GM13976 (cell line): Measurements from ENCODE around the gene ELOVL5.

ENCODE experiments used
- DNase-seq: peaks from one replicate; pipeline ENCODE4 v3.0.0; 2012; ENCODE audit warnings: low spot score
- in situ Hi-C: fragments of 300-500 bp; cut with MboI; formaldehyde crosslinking; loops from one replicate; pipeline ENCODE4 v1.12.0; 2022; ENCODE audit warnings: low sequenced_read_pairs, mixed read lengths, inconsistent platforms; ENCODE audit not compliant: unreplicated experiment
- TF ChIP-seq, protein P1 (sequence below): IDR thresholded peaks from 2 replicates; pipeline ENCODE4 v1.5.1; 2012; ENCODE audit warnings: borderline replicate concordance, mild to moderate bottlenecking; ENCODE audit not compliant: insufficient read depth; ENCODE audit errors: extremely low read depth, missing control alignments, control extremely low read depth

The ELOVL5 gene

GRCh38 chr6:53316142-53316541 is 32.6 kb downstream of the ELOVL5 start:
- no peak for DNase-seq
- in situ Hi-C loops, result no loop called here
- TF ChIP-seq, protein P1, sequence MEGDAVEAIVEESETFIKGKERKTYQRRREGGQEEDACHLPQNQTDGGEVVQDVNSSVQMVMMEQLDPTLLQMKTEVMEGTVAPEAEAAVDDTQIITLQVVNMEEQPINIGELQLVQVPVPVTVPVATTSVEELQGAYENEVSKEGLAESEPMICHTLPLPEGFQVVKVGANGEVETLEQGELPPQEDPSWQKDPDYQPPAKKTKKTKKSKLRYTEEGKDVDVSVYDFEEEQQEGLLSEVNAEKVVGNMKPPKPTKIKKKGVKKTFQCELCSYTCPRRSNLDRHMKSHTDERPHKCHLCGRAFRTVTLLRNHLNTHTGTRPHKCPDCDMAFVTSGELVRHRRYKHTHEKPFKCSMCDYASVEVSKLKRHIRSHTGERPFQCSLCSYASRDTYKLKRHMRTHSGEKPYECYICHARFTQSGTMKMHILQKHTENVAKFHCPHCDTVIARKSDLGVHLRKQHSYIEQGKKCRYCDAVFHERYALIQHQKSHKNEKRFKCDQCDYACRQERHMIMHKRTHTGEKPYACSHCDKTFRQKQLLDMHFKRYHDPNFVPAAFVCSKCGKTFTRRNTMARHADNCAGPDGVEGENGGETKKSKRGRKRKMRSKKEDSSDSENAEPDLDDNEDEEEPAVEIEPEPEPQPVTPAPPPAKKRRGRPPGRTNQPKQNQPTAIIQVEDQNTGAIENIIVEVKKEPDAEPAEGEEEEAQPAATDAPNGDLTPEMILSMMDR, result no peak

DNA sequence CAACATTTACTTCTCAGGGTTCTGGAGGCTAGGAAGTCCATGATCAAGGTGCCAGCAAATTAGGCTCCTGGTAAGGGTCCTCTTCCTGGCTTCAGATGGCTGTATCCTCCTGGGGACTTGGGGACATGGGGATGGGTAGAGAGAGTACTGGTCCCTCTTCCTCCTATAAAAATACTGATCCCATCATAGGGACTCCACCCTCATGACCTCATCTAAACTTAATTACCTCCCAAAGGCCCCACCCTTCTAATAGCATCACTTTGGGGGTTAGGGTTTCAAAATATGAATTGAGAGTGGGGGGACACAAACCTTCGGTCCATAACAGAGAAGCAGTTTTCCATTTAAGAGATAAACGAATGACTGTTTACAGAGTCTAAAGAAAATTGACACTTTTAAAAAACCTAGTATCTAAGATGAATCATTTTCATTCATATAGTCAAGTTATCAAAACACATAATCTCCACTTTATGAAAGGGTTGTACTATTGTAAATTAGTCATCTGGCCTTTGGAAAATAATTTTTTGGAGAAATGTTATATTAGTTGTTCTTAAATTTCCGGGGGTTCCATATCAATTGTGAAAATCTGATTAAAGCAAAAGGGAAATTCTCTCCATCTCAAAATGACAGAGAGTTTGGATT is 33.5 kb downstream of the ELOVL5 start:
- TF ChIP-seq, protein P1, result no peak
- no peak for DNase-seq
- in situ Hi-C loops, result no loop called here

GRCh38 chr6:53313784-53314400 is 34.9 kb downstream of the ELOVL5 start:
- in situ Hi-C loops, result no loop called here
- no peak for DNase-seq
- TF ChIP-seq, protein P1, result no peak

- TF ChIP-seq, protein P1, result no peak
- in situ Hi-C loops, result no loop called here
- no peak for DNase-seq
Observed at GRCh38 chr6:53312355-53312754, 36.4 kb downstream of the ELOVL5 start.

- in situ Hi-C loops, result no loop called here
- TF ChIP-seq, protein P1, result no peak
- DNase-seq, result no peak
Observed at GRCh38 chr6:53311586-53311935, 37.2 kb downstream of the ELOVL5 start.

DNA sequence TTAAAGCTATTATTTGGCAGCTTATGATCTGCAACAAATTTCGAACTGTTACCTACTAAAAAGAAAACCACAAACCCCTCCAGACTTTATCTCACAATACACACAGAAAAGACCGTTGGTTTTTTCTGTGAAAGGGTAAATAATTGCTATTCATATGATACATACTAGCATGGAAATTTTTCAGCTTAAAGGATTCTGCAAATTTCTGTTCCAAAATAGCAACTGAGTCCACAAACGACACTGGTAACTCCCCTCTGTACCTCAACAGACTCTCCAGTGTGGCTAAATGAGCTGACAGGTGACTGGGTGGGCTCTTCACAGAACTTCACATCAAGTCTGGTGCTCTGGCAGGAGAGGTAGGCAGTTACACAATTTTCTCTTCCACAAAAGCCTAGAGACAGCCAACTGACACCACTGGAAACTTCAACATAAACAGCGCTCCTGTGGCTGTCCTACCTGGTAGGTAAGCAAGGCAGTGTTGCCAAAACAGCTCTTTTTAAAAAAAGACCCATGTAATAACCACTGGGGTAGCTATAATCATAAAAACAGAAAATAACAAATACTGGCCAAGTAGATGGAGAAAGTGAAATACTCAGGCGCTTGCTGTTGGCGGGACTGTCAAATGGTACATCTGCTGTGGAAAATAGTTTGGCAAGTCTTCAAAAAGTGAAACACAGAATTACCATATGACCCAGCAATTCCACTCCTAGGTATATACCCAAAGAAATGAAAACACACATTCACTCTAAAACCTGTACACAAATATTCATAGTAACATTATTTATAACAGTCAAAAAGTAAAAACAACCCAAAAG is 37.8 kb downstream of the ELOVL5 start:
- TF ChIP-seq, protein P1, result no peak
- DNase-seq, result no peak
- in situ Hi-C loops, result no loop called here
